Activated CD8-positive, alpha-beta memory T cell treated with anti-CD3 and anti-CD28 coated beads, Interleukin-2, amount 50 U/mL, for 48 hours (primary cell): ENCODE data around the gene TMEM131L.
A peak's percentile ranks its signal among the peaks of the same experiment; 100 is the strongest.

Source experiments
- DNase-seq: peaks from one replicate; pipeline ENCODE4 v3.0.0-alpha.2; 2020

TMEM131L gene

GRCh38 chr4:153634738-153635353, 168.7 kb downstream of the TMEM131L start:
- no peak for DNase-seq

GRCh38 chr4:153635846-153636245, 169.7 kb downstream of the TMEM131L start:
- no peak for DNase-seq

- no peak for DNase-seq
Observed at GRCh38 chr4:153637201-153637600, 171.0 kb downstream of the TMEM131L start.

- no peak for DNase-seq
Observed at GRCh38 chr4:153638011-153638410, 171.9 kb downstream of the TMEM131L start.

GRCh38 chr4:153638999-153639398, 172.8 kb downstream of the TMEM131L start:
- DNase-seq: no peak

- DNase-seq: no peak
Observed at GRCh38 chr4:153639833-153640802, 174.0 kb downstream of the TMEM131L start.

- DNase-seq: no peak
Observed at GRCh38 chr4:153641532-153641931, 175.4 kb downstream of the TMEM131L start.

GRCh38 chr4:153643406-153644383, 177.5 kb downstream of the TMEM131L start:
- DNase-seq: no peak

GRCh38 chr4:153645183-153645582, 179.0 kb downstream of the TMEM131L start:
- no peak for DNase-seq

- DNase-seq: no peak
Observed at GRCh38 chr4:153646261-153646660, 180.1 kb downstream of the TMEM131L start.

- no peak for DNase-seq
Observed at GRCh38 chr4:153646978-153647377, 180.8 kb downstream of the TMEM131L start.

- no peak for DNase-seq
Observed at GRCh38 chr4:153647975-153648374, 181.8 kb downstream of the TMEM131L start.

- no peak for DNase-seq
Observed at GRCh38 chr4:153649572-153649991, 183.4 kb downstream of the TMEM131L start.

GRCh38 chr4:153651116-153651515, 185.0 kb downstream of the TMEM131L start:
- no peak for DNase-seq

- DNase-seq: peak; percentile 67
Observed at GRCh38 chr4:153651587-153651986, 185.4 kb downstream of the TMEM131L start.

- no peak for DNase-seq
Observed at GRCh38 chr4:153652051-153652784, 186.1 kb downstream of the TMEM131L start.

GRCh38 chr4:153655002-153655541, 188.9 kb downstream of the TMEM131L start:
- no peak for DNase-seq

GRCh38 chr4:153655928-153656327, 189.8 kb downstream of the TMEM131L start:
- DNase-seq: no peak

- DNase-seq: no peak
Observed at GRCh38 chr4:153661215-153661822, 195.2 kb downstream of the TMEM131L start.

- DNase-seq: no peak
Observed at GRCh38 chr4:153661908-153662307, 195.7 kb downstream of the TMEM131L start.

GRCh38 chr4:153663667-153664066, 197.5 kb downstream of the TMEM131L start:
- DNase-seq: no peak
